HEK293 (cell line): ENCODE results near the gene DIABLO.

Experiments
- CTCF ChIA-PET: fragments of 350-600 bp; formaldehyde crosslinking; extraction: SDS; loops from one replicate; lab custom pipeline; 2021; ENCODE audit warnings: antibody characterized with exemption; lab: Yijun Ruan, JAX
- POLR2A ChIA-PET: fragments of 300-600 bp; formaldehyde crosslinking; extraction: SDS; loops from one replicate; lab custom pipeline; 2020; ENCODE audit warnings: antibody characterized with exemption, inconsistent platforms; lab: Yijun Ruan, JAX
- H3K27ac ChIP-seq: fragments of 200-500 bp; sonication (Bioruptor generic); 2 replicates; pipeline ENCODE4 v1.5.1; 2014; ENCODE audit warnings: low read depth, low read length, control low read depth, inconsistent platforms; ENCODE audit errors: extremely low read depth
- H3K36me3 ChIP-seq, 2 experiments: fragments of 200-500 bp in 1 of 2; sonication (Bioruptor generic) in 1 of 2; 1 replicate in 1 of 2; 2 replicates in 1 of 2; pipeline ENCODE4 v1.5.1; 2014 to 2017; ENCODE audit warnings: inconsistent platforms in 2 of 2, low read length in 2 of 2; ENCODE audit not compliant: control insufficient read depth in 2 of 2, insufficient read depth in 1 of 2
- H3K4me1 ChIP-seq: fragments of 200-500 bp; sonication (Bioruptor generic); 2 replicates; pipeline ENCODE4 v1.5.1; 2014; ENCODE audit warnings: mild to moderate bottlenecking, low read length, inconsistent platforms; ENCODE audit not compliant: control insufficient read depth, insufficient read depth
- H3K4me3 ChIP-seq: 2 replicates; pipeline ENCODE4 v1.5.1; 2011; ENCODE audit warnings: low read depth, mild to moderate bottlenecking, control low read depth, low read length, moderate library complexity
- H3K9me3 ChIP-seq: fragments of 200-500 bp; sonication (Bioruptor generic); 2 replicates; pipeline ENCODE4 v1.5.1; 2014; ENCODE audit warnings: low read depth, low read length, inconsistent platforms; ENCODE audit not compliant: control insufficient read depth, insufficient read depth
- GLI4 ChIP-seq: fragments of 450-650 bp; formaldehyde crosslinking; IDR thresholded peaks from 2 replicates; pipeline ENCODE4 v1.5.1; 2016; ENCODE audit warnings: missing biosample characterization, missing genetic modification characterization
- KLF16 ChIP-seq: fragments of 450-650 bp; formaldehyde crosslinking; IDR thresholded peaks from 2 replicates; pipeline ENCODE4 v1.5.1; 2017; ENCODE audit warnings: missing biosample characterization, missing genetic modification characterization
- SCRT1 ChIP-seq: fragments of 450-650 bp; formaldehyde crosslinking; IDR thresholded peaks from 2 replicates; pipeline ENCODE4 v1.5.1; 2016; ENCODE audit warnings: missing biosample characterization, missing genetic modification characterization, borderline replicate concordance
- WT1 ChIP-seq: fragments of 450-650 bp; formaldehyde crosslinking; IDR thresholded peaks from 2 replicates; pipeline ENCODE4 v1.5.1; 2016; ENCODE audit warnings: missing biosample characterization, missing genetic modification characterization
- ZNF132 ChIP-seq: fragments of 450-650 bp; formaldehyde crosslinking; IDR thresholded peaks from 2 replicates; pipeline ENCODE4 v1.5.1; 2017; ENCODE audit warnings: missing biosample characterization, missing genetic modification characterization, borderline replicate concordance
- ZNF239 ChIP-seq: fragments of 450-650 bp; formaldehyde crosslinking; IDR thresholded peaks from 2 replicates; pipeline ENCODE4 v1.5.1; 2016; ENCODE audit warnings: missing biosample characterization, missing genetic modification characterization
- ZNF473 ChIP-seq: fragments of 450-650 bp; formaldehyde crosslinking; IDR thresholded peaks from 2 replicates; pipeline ENCODE4 v1.5.1; 2017; ENCODE audit warnings: missing biosample characterization, missing genetic modification characterization
- ZNF76 ChIP-seq: fragments of 450-650 bp; formaldehyde crosslinking; IDR thresholded peaks from 2 replicates; pipeline ENCODE4; 2016; ENCODE audit warnings: low read depth, missing biosample characterization, missing genetic modification characterization, borderline replicate concordance
- ZNF777 ChIP-seq: fragments of 450-650 bp; formaldehyde crosslinking; IDR thresholded peaks from 2 replicates; pipeline ENCODE4 v1.5.1; 2017; ENCODE audit warnings: missing biosample characterization, missing genetic modification characterization, borderline replicate concordance
- ZSCAN23 ChIP-seq: fragments of 450-650 bp; formaldehyde crosslinking; IDR thresholded peaks from 2 replicates; pipeline ENCODE4 v1.5.1; 2016; ENCODE audit warnings: missing biosample characterization, missing genetic modification characterization
- TF ChIP-seq, protein P1 (sequence below): fragments of 450-650 bp; formaldehyde crosslinking; IDR thresholded peaks from 2 replicates; pipeline ENCODE4 v1.5.1; 2016; ENCODE audit warnings: missing biosample characterization, missing genetic modification characterization
- TF ChIP-seq, protein P2 (sequence below): fragments of 450-650 bp; formaldehyde crosslinking; IDR thresholded peaks from 2 replicates; pipeline ENCODE4 v1.5.1; 2016; ENCODE audit warnings: missing biosample characterization, missing genetic modification characterization
- TF ChIP-seq, protein P3 (sequence below): fragments of 450-650 bp; formaldehyde crosslinking; IDR thresholded peaks from 2 replicates; pipeline ENCODE4 v1.5.1; 2016; ENCODE audit warnings: missing biosample characterization, missing genetic modification characterization
- TF ChIP-seq, protein P4 (sequence below): fragments of 450-650 bp; formaldehyde crosslinking; IDR thresholded peaks from 2 replicates; pipeline ENCODE4 v1.5.1; 2016; ENCODE audit warnings: missing biosample characterization, missing genetic modification characterization, borderline replicate concordance
- TF ChIP-seq, protein P5 (sequence below): fragments of 450-650 bp; formaldehyde crosslinking; IDR thresholded peaks from 2 replicates; pipeline ENCODE4 v1.5.1; 2016; ENCODE audit warnings: missing biosample characterization, missing genetic modification characterization

DIABLO gene

DNA sequence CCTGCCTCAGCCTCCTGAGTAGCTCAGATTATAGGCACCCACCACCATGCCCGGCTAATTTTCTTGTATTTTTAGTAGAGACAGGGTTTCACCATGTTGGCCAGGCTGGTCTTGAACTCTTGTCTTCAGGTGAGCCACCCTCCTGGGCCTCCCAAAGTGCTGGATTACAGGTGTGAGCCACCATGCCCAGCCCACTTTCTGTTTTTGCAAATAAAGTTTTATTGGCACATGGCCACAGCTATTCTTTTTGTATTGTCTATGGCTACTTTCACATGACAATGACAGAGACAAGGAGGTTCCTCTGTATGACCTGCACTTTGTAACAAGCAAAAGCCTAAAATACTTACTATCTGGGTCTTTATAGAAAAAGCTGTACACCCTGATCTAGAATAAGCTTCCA is 19.7 kb upstream of the DIABLO start:
- POLR2A ChIA-PET, result no interaction called here
- no peaks in the 10 kb centered on the region for H3K4me1 ChIP-seq
- peaks cover 6 to 34% of the 10 kb centered on the region in 2 experiments; a peak in 2 of 3 replicates for H3K36me3 ChIP-seq
- H3K4me3 ChIP-seq, result no peak overlapping the region
- H3K9me3 ChIP-seq, result no peaks in the 10 kb centered on the region
- TF ChIP-seq ZNF239 (tag by site-specific recombination), result no peak
- TF ChIP-seq, protein P1, sequence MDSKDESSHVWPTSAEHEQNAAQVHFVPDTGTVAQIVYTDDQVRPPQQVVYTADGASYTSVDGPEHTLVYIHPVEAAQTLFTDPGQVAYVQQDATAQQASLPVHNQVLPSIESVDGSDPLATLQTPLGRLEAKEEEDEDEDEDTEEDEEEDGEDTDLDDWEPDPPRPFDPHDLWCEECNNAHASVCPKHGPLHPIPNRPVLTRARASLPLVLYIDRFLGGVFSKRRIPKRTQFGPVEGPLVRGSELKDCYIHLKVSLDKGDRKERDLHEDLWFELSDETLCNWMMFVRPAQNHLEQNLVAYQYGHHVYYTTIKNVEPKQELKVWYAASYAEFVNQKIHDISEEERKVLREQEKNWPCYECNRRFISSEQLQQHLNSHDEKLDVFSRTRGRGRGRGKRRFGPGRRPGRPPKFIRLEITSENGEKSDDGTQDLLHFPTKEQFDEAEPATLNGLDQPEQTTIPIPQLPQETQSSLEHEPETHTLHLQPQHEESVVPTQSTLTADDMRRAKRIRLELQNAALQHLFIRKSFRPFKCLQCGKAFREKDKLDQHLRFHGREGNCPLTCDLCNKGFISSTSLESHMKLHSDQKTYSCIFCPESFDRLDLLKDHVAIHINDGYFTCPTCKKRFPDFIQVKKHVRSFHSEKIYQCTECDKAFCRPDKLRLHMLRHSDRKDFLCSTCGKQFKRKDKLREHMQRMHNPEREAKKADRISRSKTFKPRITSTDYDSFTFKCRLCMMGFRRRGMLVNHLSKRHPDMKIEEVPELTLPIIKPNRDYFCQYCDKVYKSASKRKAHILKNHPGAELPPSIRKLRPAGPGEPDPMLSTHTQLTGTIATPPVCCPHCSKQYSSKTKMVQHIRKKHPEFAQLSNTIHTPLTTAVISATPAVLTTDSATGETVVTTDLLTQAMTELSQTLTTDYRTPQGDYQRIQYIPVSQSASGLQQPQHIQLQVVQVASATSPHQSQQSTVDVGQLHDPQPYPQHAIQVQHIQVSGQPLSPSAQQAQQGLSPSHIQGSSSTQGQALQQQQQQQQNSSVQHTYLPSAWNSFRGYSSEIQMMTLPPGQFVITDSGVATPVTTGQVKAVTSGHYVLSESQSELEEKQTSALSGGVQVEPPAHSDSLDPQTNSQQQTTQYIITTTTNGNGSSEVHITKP (tag by site-specific recombination), result no peak
- TF ChIP-seq, protein P2, sequence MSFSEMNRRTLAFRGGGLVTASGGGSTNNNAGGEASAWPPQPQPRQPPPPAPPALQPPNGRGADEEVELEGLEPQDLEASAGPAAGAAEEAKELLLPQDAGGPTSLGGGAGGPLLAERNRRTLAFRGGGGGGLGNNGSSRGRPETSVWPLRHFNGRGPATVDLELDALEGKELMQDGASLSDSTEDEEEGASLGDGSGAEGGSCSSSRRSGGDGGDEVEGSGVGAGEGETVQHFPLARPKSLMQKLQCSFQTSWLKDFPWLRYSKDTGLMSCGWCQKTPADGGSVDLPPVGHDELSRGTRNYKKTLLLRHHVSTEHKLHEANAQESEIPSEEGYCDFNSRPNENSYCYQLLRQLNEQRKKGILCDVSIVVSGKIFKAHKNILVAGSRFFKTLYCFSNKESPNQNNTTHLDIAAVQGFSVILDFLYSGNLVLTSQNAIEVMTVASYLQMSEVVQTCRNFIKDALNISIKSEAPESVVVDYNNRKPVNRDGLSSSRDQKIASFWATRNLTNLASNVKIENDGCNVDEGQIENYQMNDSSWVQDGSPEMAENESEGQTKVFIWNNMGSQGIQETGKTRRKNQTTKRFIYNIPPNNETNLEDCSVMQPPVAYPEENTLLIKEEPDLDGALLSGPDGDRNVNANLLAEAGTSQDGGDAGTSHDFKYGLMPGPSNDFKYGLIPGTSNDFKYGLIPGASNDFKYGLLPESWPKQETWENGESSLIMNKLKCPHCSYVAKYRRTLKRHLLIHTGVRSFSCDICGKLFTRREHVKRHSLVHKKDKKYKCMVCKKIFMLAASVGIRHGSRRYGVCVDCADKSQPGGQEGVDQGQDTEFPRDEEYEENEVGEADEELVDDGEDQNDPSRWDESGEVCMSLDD (tag by site-specific recombination), result no peak
- TF ChIP-seq, protein P3, sequence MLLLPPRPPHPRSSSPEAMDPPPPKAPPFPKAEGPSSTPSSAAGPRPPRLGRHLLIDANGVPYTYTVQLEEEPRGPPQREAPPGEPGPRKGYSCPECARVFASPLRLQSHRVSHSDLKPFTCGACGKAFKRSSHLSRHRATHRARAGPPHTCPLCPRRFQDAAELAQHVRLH, result no peak
- no peak for TF ChIP-seq WT1 (tag by site-specific recombination)
- TF ChIP-seq, protein P4, sequence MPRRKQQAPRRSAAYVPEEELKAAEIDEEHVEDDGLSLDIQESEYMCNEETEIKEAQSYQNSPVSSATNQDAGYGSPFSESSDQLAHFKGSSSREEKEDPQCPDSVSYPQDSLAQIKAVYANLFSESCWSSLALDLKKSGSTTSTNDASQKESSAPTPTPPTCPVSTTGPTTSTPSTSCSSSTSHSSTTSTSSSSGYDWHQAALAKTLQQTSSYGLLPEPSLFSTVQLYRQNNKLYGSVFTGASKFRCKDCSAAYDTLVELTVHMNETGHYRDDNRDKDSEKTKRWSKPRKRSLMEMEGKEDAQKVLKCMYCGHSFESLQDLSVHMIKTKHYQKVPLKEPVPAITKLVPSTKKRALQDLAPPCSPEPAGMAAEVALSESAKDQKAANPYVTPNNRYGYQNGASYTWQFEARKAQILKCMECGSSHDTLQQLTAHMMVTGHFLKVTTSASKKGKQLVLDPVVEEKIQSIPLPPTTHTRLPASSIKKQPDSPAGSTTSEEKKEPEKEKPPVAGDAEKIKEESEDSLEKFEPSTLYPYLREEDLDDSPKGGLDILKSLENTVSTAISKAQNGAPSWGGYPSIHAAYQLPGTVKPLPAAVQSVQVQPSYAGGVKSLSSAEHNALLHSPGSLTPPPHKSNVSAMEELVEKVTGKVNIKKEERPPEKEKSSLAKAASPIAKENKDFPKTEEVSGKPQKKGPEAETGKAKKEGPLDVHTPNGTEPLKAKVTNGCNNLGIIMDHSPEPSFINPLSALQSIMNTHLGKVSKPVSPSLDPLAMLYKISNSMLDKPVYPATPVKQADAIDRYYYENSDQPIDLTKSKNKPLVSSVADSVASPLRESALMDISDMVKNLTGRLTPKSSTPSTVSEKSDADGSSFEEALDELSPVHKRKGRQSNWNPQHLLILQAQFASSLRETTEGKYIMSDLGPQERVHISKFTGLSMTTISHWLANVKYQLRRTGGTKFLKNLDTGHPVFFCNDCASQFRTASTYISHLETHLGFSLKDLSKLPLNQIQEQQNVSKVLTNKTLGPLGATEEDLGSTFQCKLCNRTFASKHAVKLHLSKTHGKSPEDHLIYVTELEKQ, result no peak
- no peak for TF ChIP-seq GLI4 (tag by site-specific recombination)
- TF ChIP-seq, all 188 proteins: peak for 0
- CTCF ChIA-PET, result no interaction called here
- H3K27ac ChIP-seq, result no peak overlapping the region

DNA sequence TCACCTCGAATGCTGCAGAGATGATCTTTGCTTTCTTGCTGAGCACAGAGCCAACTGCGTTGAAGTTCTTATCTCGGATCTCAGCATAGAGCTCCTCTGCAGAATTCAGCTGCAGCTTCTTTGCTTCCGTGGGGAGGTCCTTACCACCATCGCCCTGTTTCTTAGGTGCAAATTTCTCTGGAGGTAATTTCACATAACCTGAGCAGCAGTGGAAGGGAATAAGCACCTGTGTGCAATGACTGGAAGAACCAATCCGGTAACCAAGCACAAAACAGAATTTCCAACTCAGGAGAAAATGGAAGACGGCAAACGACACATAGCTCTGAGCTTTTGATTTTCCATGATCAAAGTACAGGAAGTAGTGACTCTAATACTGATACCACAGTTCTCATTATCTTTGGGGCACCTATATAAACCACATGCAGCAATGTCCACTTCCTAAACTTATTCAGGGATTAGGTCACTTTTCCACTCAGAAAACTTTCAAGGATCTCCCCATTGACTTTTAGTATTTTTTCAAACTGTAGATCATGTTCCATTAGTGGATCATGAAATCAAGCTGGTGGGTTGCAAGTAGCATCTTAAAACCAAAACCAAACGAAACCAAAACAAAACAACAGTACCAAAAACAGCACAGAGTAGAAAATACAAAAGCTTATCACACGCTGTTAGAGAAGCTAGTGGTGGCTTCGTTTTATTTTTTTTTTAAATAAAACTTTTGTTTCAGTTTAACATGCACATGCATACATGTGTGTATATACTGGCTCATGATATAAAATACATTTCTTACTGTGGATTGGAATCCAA is 18.9 kb upstream of the DIABLO start:
- H3K27ac ChIP-seq, result no peak overlapping the region
- POLR2A ChIA-PET, result no interaction called here
- H3K36me3 ChIP-seq, result peaks cover 6 to 30% of the 10 kb centered on the region in 2 experiments; a peak in 2 of 3 replicates
- no peaks in the 10 kb centered on the region for H3K9me3 ChIP-seq
- CTCF ChIA-PET, result interaction anchor here (0.7 kb wide), 1 partner anchor 944 kb away, joined by 3 read pairs; no protein-coding TSS in a partner anchor
- TF ChIP-seq ZNF777, result no peak
- H3K4me1 ChIP-seq, result no peaks in the 10 kb centered on the region
- no peak overlapping the region for H3K4me3 ChIP-seq

DNA sequence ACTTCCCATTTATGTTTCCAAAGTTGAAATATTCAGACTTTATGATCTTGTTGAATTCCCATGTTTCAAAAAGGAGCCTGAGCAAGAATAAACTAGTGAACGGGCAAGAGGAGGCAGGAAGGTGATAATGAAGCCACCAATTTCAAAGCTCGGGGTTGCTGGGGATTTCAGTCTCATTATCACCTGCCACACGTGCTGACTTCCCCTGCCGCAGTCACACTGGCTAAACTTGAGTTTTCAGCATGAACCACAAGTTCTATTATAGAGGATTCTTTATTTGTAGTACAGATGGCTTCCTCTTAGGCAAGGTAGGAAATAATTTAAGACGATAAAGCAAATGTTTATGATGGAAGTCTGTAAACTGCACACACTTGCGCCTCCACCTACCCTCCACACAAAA is 18.1 kb upstream of the DIABLO start:
- Histone ChIP-seq H3K27ac (no peak overlapping the region), H3K4me3 (no peak overlapping the region), H3K4me1 (no peaks in the 10 kb centered on the region), H3K36me3 (peaks cover 3 to 24% of the 10 kb centered on the region in 2 experiments; a peak in 2 of 3 replicates), H3K9me3 (no peaks in the 10 kb centered on the region)
- no peak for TF ChIP-seq ZSCAN23
- TF ChIP-seq ZNF132, result no peak
- TF ChIP-seq SCRT1 (tag by site-specific recombination), result no peak
- TF ChIP-seq ZNF76, result no peak
- no peak for TF ChIP-seq ZNF473 (tag by site-specific recombination)
- TF ChIP-seq, protein P5, sequence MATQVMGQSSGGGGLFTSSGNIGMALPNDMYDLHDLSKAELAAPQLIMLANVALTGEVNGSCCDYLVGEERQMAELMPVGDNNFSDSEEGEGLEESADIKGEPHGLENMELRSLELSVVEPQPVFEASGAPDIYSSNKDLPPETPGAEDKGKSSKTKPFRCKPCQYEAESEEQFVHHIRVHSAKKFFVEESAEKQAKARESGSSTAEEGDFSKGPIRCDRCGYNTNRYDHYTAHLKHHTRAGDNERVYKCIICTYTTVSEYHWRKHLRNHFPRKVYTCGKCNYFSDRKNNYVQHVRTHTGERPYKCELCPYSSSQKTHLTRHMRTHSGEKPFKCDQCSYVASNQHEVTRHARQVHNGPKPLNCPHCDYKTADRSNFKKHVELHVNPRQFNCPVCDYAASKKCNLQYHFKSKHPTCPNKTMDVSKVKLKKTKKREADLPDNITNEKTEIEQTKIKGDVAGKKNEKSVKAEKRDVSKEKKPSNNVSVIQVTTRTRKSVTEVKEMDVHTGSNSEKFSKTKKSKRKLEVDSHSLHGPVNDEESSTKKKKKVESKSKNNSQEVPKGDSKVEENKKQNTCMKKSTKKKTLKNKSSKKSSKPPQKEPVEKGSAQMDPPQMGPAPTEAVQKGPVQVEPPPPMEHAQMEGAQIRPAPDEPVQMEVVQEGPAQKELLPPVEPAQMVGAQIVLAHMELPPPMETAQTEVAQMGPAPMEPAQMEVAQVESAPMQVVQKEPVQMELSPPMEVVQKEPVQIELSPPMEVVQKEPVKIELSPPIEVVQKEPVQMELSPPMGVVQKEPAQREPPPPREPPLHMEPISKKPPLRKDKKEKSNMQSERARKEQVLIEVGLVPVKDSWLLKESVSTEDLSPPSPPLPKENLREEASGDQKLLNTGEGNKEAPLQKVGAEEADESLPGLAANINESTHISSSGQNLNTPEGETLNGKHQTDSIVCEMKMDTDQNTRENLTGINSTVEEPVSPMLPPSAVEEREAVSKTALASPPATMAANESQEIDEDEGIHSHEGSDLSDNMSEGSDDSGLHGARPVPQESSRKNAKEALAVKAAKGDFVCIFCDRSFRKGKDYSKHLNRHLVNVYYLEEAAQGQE (tag by site-specific recombination), result no peak
- TF ChIP-seq KLF16, result no peak
- CTCF ChIA-PET, result no interaction called here
- POLR2A ChIA-PET, result no interaction called here
